ENCODE data around the gene EXOC6B.

GRCh38 chr2:72781480-72781879, 44.4 kb downstream of the EXOC6B start:
- TF ChIP-seq CTCF (IDR thresholded peaks at IDR 0.05) (no peak), POLR2A (IDR thresholded peaks at IDR 0.05) (no peak)
